Body of pancreas (tissue), 4 donors: Measurements from ENCODE around the gene SMG9.

Experiments used
- POLR2A ChIP-seq, 3 donors: fragments of 450-650 bp; IDR thresholded peaks; one replicate each; pipeline ENCODE4 v1.6.1; 2016; ENCODE audit warnings: antibody characterized with exemption in 3 of 3, mild to moderate bottlenecking in 2 of 3
- TF ChIP-seq, protein P1 (sequence below), 7 experiments: fragments of 450-650 bp in 4 of 7; fragments of 200-600 bp in 3 of 7; sonication (generic) in 3 of 7; IDR thresholded peaks; one replicate each; pipeline ENCODE4 v1.5.1; 2016 to 2019; ENCODE audit warnings: antibody characterized with exemption in 7 of 7

DNA sequence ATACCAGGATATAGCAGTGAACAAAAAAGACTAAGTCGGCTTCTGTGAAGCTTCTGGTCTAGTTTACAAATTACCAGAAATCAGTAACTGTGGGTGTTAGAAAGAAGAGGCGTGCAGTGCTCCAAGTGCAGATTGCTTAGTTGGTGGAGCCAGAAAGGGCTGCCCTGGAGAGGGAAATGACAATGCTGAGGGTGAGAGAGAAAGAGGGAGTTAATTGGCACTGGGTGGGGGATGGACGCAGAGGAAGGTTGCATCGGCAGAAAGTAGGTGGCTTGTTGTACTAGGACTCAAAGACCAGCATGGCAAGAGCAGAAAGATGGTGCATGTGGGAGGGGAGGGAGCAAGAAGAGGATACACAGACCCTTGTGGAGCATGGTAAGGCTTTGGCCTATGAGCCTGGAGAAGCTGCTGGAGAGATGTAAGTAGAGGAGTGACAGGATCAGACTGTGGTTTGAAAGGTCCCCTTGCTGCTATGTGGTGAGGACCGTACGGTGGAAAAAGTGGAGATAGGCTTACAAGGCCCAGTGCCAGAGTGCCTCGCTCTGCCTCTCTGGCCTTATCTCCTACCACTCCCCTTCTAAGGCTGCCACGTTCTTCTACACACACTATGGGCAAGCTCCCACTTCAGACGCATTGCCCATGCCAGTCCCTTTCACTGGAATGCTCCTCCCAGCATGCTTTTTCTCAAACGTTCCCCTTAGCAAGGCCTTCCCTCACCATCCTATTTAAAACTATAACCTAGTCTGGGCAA is 13.5 kb downstream of the SMG9 start:
- TF ChIP-seq, protein P1, sequence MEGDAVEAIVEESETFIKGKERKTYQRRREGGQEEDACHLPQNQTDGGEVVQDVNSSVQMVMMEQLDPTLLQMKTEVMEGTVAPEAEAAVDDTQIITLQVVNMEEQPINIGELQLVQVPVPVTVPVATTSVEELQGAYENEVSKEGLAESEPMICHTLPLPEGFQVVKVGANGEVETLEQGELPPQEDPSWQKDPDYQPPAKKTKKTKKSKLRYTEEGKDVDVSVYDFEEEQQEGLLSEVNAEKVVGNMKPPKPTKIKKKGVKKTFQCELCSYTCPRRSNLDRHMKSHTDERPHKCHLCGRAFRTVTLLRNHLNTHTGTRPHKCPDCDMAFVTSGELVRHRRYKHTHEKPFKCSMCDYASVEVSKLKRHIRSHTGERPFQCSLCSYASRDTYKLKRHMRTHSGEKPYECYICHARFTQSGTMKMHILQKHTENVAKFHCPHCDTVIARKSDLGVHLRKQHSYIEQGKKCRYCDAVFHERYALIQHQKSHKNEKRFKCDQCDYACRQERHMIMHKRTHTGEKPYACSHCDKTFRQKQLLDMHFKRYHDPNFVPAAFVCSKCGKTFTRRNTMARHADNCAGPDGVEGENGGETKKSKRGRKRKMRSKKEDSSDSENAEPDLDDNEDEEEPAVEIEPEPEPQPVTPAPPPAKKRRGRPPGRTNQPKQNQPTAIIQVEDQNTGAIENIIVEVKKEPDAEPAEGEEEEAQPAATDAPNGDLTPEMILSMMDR (IDR thresholded peaks at IDR 0.05), result no peak
- no peak for TF ChIP-seq POLR2A (IDR thresholded peaks at IDR 0.05)
